Fibroblast of lung (primary cell): Measurements from ENCODE around the gene SYTL5.

Experiments
- EZH2 ChIP-seq: IDR thresholded peaks from 2 replicates; pipeline ENCODE4 v1.5.1; 2012; ENCODE audit warnings: low read length, control low read depth, mild to moderate bottlenecking; ENCODE audit errors: missing control alignments
- TF ChIP-seq, protein P1 (sequence below), 2 donors: IDR thresholded peaks in 1 of 2; conservative IDR thresholded peaks in 1 of 2; 1 replicate in 1 of 2; 2 replicates in 1 of 2; pipeline ENCODE4 v1.5.1; 2011 to 2012; ENCODE audit warnings: low read length in 2 of 2, control low read depth in 1 of 2, inconsistent platforms in 1 of 2, low read depth in 1 of 2, mild to moderate bottlenecking in 1 of 2

GRCh38 chrX:38048886-38049285, 42.5 kb downstream of the SYTL5 start:
- TF ChIP-seq EZH2 = no peak
- TF ChIP-seq, protein P1, sequence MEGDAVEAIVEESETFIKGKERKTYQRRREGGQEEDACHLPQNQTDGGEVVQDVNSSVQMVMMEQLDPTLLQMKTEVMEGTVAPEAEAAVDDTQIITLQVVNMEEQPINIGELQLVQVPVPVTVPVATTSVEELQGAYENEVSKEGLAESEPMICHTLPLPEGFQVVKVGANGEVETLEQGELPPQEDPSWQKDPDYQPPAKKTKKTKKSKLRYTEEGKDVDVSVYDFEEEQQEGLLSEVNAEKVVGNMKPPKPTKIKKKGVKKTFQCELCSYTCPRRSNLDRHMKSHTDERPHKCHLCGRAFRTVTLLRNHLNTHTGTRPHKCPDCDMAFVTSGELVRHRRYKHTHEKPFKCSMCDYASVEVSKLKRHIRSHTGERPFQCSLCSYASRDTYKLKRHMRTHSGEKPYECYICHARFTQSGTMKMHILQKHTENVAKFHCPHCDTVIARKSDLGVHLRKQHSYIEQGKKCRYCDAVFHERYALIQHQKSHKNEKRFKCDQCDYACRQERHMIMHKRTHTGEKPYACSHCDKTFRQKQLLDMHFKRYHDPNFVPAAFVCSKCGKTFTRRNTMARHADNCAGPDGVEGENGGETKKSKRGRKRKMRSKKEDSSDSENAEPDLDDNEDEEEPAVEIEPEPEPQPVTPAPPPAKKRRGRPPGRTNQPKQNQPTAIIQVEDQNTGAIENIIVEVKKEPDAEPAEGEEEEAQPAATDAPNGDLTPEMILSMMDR (conservative IDR thresholded peaks at IDR 0.05 in 1 of 2, IDR thresholded peaks at IDR 0.05 in 1 of 2; ENCODE audit: low read depth in 1 of 2, low read length in 2 of 2) = no peak
